Measurements from ENCODE around the gene PIGZ.

DNA sequence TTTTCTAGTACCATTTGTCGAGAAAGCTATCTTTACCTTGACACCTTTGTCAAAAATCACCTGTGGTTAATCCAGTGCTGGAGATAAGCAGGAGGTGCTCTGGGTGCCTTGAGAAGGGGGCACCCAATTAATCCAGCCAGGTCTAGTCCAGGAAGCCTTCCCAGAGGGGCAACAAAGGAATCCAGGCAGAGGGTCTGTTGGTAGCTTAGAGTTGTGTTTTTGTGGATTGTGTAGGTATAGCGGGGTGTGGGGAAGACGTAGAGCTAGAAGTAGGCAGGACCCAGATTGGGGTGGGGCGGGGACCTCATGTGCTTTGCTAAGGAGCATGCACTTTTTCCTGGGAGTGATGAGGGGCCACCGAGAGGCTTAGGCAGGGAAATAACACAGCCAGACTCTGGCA lies 6.0 kb upstream of the PIGZ start:
- no peak for TF ChIP-seq YY1 (IDR thresholded peaks at IDR 0.05; ENCODE audit: insufficient read depth, insufficient read length)
- TF ChIP-seq SUZ12 (IDR thresholded peaks at IDR 0.05; ENCODE audit: extremely low read depth, insufficient read depth, insufficient read length), result no peak
